HK-2 (cell line): ENCODE measurements around the gene ZNF679.
"Not testable (repeated sequence)": the region's sequence is repeated elsewhere in the genome, so short reads cannot be mapped to it uniquely, and the experiment has no call there.

Experiments
- DNase-seq: peaks from one replicate; pipeline ENCODE4 v3.0.0-alpha.2; 2018; ENCODE audit not compliant: unreplicated experiment

ZNF679 gene

GRCh38 chr7:64228174-64228573 is at the start of gene ZNF679:
ZNF679 (plus strand) TSS chr7:64228474; CDS start chr7:64249118, 20,644 bp downstream.
- not testable (repeated sequence) for DNase-seq

GRCh38 chr7:64180989-64181388 is 47.3 kb upstream of the ZNF679 start:
- DNase-seq, result no peak

GRCh38 chr7:64181586-64181985 is 46.7 kb upstream of the ZNF679 start:
- DNase-seq, result no peak

- no peak for DNase-seq
These were observed 46.1 kb upstream of the ZNF679 start for GRCh38 chr7:64182036-64182790.

GRCh38 chr7:64183126-64183742 is 45.0 kb upstream of the ZNF679 start:
- DNase-seq, result no peak

- no peak for DNase-seq
These were observed 44.4 kb upstream of the ZNF679 start for GRCh38 chr7:64183827-64184372.

- DNase-seq, result no peak
These were observed 43.9 kb upstream of the ZNF679 start for GRCh38 chr7:64184376-64184775.

- DNase-seq, result no peak
These were observed 40.9 kb upstream of the ZNF679 start for GRCh38 chr7:64187408-64187807.

- no peak for DNase-seq
These were observed 36.0 kb upstream of the ZNF679 start for GRCh38 chr7:64192148-64192704.

GRCh38 chr7:64192775-64193174 is 35.5 kb upstream of the ZNF679 start:
- no peak for DNase-seq

- no peak for DNase-seq
These were observed 21.4 kb upstream of the ZNF679 start, which contains the start of gene ZNF735 for GRCh38 chr7:64206903-64207302. ZNF735 (plus strand) TSS chr7:64207203; CDS start chr7:64207203, 0 bp downstream.

GRCh38 chr7:64219710-64220298 is 8.5 kb upstream of the ZNF679 start:
- DNase-seq, result not testable (repeated sequence)

GRCh38 chr7:64223366-64223765 is 4.9 kb upstream of the ZNF679 start:
- no peak for DNase-seq

GRCh38 chr7:64266341-64266919 is 38.2 kb downstream of the ZNF679 start:
- no peak for DNase-seq

GRCh38 chr7:64277630-64278029 is 49.4 kb downstream of the ZNF679 start:
- DNase-seq, result no peak

GRCh38 chr7:64294701-64295420 is 66.6 kb downstream of the ZNF679 start:
- DNase-seq, result no peak

GRCh38 chr7:64297418-64297817 is 69.1 kb downstream of the ZNF679 start:
- not testable (repeated sequence) for DNase-seq

GRCh38 chr7:64300641-64301405 is 72.5 kb downstream of the ZNF679 start:
- no peak for DNase-seq

GRCh38 chr7:64307254-64308015 is 79.2 kb downstream of the ZNF679 start:
- peak; percentile 71 for DNase-seq

- DNase-seq, result no peak
These were observed 79.7 kb downstream of the ZNF679 start for GRCh38 chr7:64308016-64308270.
